Esophagus muscularis mucosa (tissue), 4 donors: ENCODE measurements around the gene APLP2.

Experiments used
- CTCF ChIP-seq, 3 experiments: fragments of 200-600 bp in 2 of 3; fragments of 450-650 bp in 1 of 3; sonication (generic) in 2 of 3; IDR thresholded peaks; one replicate each; pipeline ENCODE4 v1.5.1; 2017 to 2019; ENCODE audit warnings: antibody characterized with exemption in 3 of 3, mild to moderate bottlenecking in 2 of 3, moderate library complexity in 1 of 3
- EP300 ChIP-seq: sonication (generic); formaldehyde crosslinking; IDR thresholded peaks from one replicate; pipeline ENCODE4 v1.6.1; 2017; ENCODE audit warnings: antibody characterized with exemption
- POLR2A ChIP-seq: fragments of 450-650 bp; IDR thresholded peaks from one replicate; pipeline ENCODE4 v1.6.1; 2017; ENCODE audit warnings: antibody characterized with exemption, moderate library complexity, mild to moderate bottlenecking, low read depth
- POLR2AphosphoS5 ChIP-seq, 2 donors: sonication (generic); formaldehyde crosslinking; IDR thresholded peaks; one replicate each; pipeline ENCODE4 v1.6.1; 2017; ENCODE audit warnings: antibody characterized with exemption in 2 of 2

GRCh38 chr11:130120045-130120444 lies 50.4 kb downstream of the APLP2 start:
- no peak for TF ChIP-seq CTCF (IDR thresholded peaks at IDR 0.05)
- no peak for TF ChIP-seq POLR2AphosphoS5 (IDR thresholded peaks at IDR 0.05)
- no peak for TF ChIP-seq EP300
- no peak for TF ChIP-seq POLR2A
